ENCODE measurements around the gene POT1. TPM values are rescaled to one million over a fixed set of nuclear protein-coding genes. Genes with fewer than 3 reads are reported as not detected.

POT1 gene
- total and polyA plus RNA-seq, 2 of the 4 experiments (the other 2 are of a cell fraction), result 12.7 to 28.5 TPM

DNA sequence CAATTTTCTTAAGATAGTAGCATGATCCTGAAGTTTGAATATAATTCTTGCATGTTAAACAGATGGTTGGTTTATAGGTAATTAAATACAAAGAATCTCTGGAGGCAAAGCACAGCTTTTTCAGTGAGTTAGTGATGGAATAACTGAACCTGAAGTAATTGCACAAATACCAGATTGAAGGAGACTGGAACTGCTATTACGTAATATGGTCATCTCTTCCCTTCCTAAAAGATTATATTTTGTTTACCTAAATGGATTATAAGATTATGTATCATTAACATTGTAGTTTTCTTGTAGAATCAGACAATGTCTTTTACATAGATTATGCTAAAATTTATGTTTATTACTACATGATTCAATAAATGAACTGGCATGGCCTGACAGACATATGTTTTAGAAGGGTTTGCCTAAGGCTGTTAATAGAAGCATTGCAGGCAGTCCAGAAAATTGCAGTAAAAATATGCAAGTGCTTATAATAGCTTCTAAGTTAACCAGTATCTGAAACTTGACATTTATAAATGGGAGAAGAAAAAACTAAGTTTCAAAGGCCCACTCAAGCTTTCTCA lies 128.2 kb downstream of the POT1 start:
- Histone ChIP-seq H3K36me3 (ENCODE audit: control insufficient read depth, insufficient read depth, low read length) (no peaks in the 10 kb centered on the region), H2BK5ac (ENCODE audit: low read depth, low read length, poor library complexity, severe bottlenecking) (no peak overlapping the region), H3K9me3 (ENCODE audit: control insufficient read depth, insufficient read depth, low read length) (no peaks in the 10 kb centered on the region), H4K20me1 (ENCODE audit: insufficient read depth, low read length) (no peaks in the 10 kb centered on the region), H3K4me1 (ENCODE audit: control insufficient read depth, insufficient read depth, low read length) (no peaks in the 10 kb centered on the region), H3K27me3 (ENCODE audit: control insufficient read depth, insufficient read depth, low read length) (no peaks in the 10 kb centered on the region), H3K79me1 (ENCODE audit: low read depth in 1 of 2, low read length in 2 of 2) (no peaks in the 10 kb centered on the region), H3K27ac (ENCODE audit: insufficient read depth, low read length) (no peak overlapping the region), H3K14ac (replicated peaks; ENCODE audit: low read depth, low read length) (no peak overlapping the region), H3K4me3 (ENCODE audit: insufficient read depth, low read depth, low read length) (no peak overlapping the region), H3K56ac (ENCODE audit: extremely low read depth, insufficient read depth, low read length) (no peak overlapping the region), H2AK9ac (replicated peaks; ENCODE audit: low read depth, low read length, poor library complexity) (no peak overlapping the region), H3K23ac (ENCODE audit: low read depth, low read length) (no peak overlapping the region), H4K5ac (ENCODE audit: low read depth, low read length) (no peak overlapping the region), H3K4me2 (ENCODE audit: low read depth, low read length) (no peak overlapping the region), H2BK20ac (ENCODE audit: low read depth, low read length) (no peak overlapping the region), H3K18ac (ENCODE audit: low read depth, low read length) (no peak overlapping the region), H2BK15ac (ENCODE audit: low read depth, low read length) (no peak overlapping the region), H2AFZ (replicated peaks; ENCODE audit: low read length, poor library complexity) (no peak overlapping the region), H2AK5ac (ENCODE audit: low read depth, low read length) (no peak overlapping the region), H3K9me1 (ENCODE audit: insufficient read depth, low read length) (no peaks in the 10 kb centered on the region), H3K9ac (ENCODE audit: low read depth, low read length) (no peak overlapping the region), H3K4ac (ENCODE audit: low read depth, low read length) (no peak overlapping the region), H2BK120ac (ENCODE audit: low read depth, low read length) (no peak overlapping the region), H4K91ac (ENCODE audit: insufficient read depth, low read depth, low read length) (no peak overlapping the region), H4K8ac (ENCODE audit: low read depth in 2 of 2, low read length in 2 of 2) (no peak overlapping the region)
- dilution Hi-C loops (cut with HindIII; ENCODE audit: low sequenced_read_pairs, unreplicated experiment), result loop anchor here (25.0 kb wide), 1 partner anchor 639 kb away; no protein-coding TSS in a partner anchor
- BruUV-seq (replicated peaks), result no TSS peak
- DNase-seq (no peak), ATAC-seq (ENCODE audit: low read depth) (no peak)
- intact Hi-C loops (cut with micrococcal nuclease), result no loop called here
- ChIA-PET CTCF (interaction anchor here (0.6 kb wide), 1 partner anchor 27 kb away, joined by 3 read pairs; no protein-coding TSS in a partner anchor), POLR2A (ENCODE audit: unreplicated experiment) (no interaction called here)
- WGBS, 2 experiments (ENCODE audit: extremely low coverage in 2 of 2, insufficient read length in 1 of 2), result no CpG with 5 or more reads among the region's 1 CpG
- in situ Hi-C loops (cut with MboI; ENCODE audit: low sequenced_read_pairs), result no loop called here
- peak; percentile 78 for TF ChIP-seq CEBPB (IDR thresholded peaks at IDR 0.05; ENCODE audit: low read depth, low read length)
- TF ChIP-seq CHD1 (IDR thresholded peaks at IDR 0.05; ENCODE audit: low read depth, low read length), result no peak

All from IMR-90 (cell line).